ENCODE measurements around the gene TRIM65. TPM values are rescaled to one million over a fixed set of nuclear protein-coding genes. Genes with fewer than 3 reads are reported as not detected.
"Not testable (repeated sequence)": the region's sequence is repeated elsewhere in the genome, so short reads cannot be mapped to it uniquely, and the experiment has no call there.

TRIM65 gene
- total RNA-seq, 1 experiment from 2014 or later = 56.5 TPM

GRCh38 chr17:75872434-75873351 is 24.1 kb downstream of the TRIM65 start:
- peak; percentile 89 for DNase-seq (ENCODE audit: low read depth, low spot score)
- in situ Hi-C loops (cut with HindIII; ENCODE audit: low pct_unique_long_range_greater_than_20kb, low sequenced_read_pairs) = no loop called here

DNA sequence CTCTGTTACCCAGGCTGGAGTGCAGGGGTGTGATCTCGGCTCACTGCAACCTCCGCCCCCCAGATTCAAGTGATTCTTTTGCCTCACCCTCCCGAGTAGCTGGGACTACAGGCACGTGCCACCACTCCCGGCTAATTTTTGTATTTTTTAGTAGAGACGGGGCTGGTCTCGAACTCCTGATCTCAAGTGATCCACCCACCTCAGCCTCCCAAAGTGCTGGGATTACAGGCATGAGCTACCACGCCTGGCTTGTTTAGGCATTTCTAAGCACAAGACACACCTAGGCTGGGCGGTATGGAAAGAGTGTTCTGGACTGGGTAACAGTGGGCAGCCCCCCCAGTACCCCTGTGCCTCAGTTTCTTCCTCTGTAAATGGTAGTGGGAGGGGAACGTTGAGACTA is 26.5 kb downstream of the TRIM65 start:
- in situ Hi-C loops (cut with HindIII; ENCODE audit: low pct_unique_long_range_greater_than_20kb, low sequenced_read_pairs); DNase-seq (ENCODE audit: low read depth, low spot score): not testable (repeated sequence)

DNA sequence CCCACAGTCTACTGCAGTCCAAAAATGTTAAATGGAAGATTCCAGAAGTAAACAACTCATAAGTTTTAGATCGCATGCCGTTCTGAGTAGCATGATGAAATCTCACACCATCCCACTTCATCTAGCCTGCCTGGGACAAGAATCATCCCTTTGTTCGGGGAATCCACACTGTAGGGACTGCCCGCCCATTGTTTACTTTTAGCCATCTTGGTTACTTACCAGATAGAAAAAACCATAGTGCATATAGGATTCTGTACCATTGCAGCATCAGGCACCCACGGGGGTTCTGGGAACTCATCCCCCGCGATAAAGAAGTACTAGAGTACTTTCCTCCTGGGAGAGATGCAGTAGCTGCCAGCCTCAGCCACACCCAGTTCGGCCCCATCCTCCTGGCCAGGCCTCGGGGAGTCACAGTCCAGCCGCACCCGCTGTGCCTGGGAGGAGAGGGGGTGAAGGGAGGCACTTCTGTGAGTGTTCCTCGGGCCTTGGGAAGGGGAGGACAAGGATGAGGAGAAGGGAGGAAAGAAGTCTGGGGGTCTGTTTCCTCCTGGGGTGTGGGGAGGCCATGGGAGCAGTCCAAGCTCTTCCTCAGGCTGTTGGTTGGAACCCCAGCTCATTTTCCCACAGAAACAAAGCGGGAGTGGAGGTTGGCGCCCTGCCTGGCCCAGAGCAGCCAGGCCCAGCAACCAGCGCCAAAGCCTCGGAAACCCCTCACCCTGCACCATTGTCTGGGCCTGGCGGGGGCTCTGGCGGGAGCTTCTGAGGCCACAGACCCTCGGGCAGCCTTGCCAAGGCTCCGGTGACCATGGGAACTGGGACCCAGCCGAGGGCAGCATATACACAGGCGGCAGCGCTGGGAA is 27.2 kb downstream of the TRIM65 start:
- DNase-seq (ENCODE audit: low read depth, low spot score) = peak; percentile 91
- in situ Hi-C loops (cut with HindIII; ENCODE audit: low pct_unique_long_range_greater_than_20kb, low sequenced_read_pairs) = no loop called here

DNA sequence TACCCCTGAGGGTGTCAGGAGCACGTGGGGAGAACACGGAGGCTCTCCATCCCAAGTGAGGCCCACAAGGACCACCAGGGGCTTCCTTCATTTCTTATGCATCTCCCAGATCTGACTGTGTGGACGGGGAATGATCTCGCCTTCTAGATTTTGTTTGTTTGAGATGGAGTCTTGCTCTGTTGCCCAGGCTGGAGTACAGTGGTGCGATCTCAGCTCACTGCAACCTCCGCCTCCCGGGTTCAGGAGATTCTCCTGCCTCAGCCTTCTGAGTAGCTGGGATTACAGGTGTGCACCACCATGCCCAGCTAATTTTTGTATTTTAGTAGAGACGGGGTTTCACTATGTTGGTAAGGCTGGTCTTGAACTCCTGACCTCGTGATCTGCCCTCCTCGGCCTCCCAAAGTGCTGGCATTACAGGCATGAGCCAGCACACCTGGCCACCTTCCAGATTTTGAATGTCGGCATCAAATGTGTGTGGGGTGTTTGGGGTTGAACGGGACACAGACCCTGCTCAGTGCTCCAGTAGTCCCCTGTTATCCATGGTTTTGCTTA is 27.9 kb downstream of the TRIM65 start:
- in situ Hi-C loops (cut with HindIII; ENCODE audit: low pct_unique_long_range_greater_than_20kb, low sequenced_read_pairs) = not testable (repeated sequence)

GRCh38 chr17:75865404-75866188 is 31.2 kb downstream of the TRIM65 start:
- DNase-seq (ENCODE audit: low read depth, low spot score); in situ Hi-C loops (cut with HindIII; ENCODE audit: low pct_unique_long_range_greater_than_20kb, low sequenced_read_pairs): not testable (repeated sequence)

More for the DNA sequence above, 27.9 kb downstream of the TRIM65 start:
- DNase-seq (ENCODE audit: low read depth, low spot score) = not testable (repeated sequence)

- in situ Hi-C loops (cut with HindIII; ENCODE audit: low pct_unique_long_range_greater_than_20kb, low sequenced_read_pairs); DNase-seq (ENCODE audit: low read depth, low spot score): not testable (repeated sequence)
Observed at GRCh38 chr17:75864887-75865286, 31.9 kb downstream of the TRIM65 start.

DNA sequence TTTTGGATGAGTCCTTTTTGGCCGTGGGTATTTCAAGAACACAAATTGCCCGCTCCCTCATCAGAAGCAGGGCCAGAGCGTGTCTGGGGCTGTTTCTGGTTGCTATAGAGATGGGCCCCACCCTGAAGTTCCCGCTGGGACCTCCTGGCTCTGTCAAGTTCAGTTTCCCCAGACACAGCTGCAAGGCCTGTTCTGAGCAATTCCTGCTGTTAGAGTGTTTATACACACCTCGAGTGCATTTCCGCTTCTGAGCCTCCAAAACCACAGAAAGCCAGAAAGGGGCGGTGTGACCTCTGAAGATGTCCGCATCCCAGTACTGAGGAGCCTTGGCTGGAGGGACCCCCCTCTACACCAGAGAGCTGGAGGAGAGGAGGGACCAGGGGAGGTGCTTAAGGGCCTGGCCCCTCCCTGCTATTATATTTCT is 32.3 kb downstream of the TRIM65 start:
- in situ Hi-C loops (cut with HindIII; ENCODE audit: low pct_unique_long_range_greater_than_20kb, low sequenced_read_pairs) = no loop called here
- no peak for DNase-seq (ENCODE audit: low read depth, low spot score)

DNA sequence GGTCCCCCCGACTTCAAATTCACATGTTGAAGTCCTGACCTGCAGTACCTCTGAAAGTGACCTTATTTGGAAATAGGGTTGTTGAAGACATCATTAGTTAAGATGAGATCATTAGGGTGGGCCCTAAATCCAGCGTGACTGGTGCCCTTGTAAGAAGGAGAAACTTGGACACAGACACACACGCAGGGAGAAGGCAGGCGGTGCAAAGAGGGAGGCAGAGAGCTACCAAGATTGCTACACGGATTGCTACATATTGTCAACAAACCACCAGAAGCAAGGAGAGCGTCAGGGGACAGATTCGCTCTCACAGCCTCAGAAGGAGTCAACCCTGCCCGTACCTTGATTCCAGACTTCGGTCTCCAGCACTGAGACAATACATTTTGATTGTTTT is 34.8 kb downstream of the TRIM65 start:
- DNase-seq (ENCODE audit: low read depth, low spot score) = no peak
- in situ Hi-C loops (cut with HindIII; ENCODE audit: low pct_unique_long_range_greater_than_20kb, low sequenced_read_pairs) = no loop called here

DNA sequence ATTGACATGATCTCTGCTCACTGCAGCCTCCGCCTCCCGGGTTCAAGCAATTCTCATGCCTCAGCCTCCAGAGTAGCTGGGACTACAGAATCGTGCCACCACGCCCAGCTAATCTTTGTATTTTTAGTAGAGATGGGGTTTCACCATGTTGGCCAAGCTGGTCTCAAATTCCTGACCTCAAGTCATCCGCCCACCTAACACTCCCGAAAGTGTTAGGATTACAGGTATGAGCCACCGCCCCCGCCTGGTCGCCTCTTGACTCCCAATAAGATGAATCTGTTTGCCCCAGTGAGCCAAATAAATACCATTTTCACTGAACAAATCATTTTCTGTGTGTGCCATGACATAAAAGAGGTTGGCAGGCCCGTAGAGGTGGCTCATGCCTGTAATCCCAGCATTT is 37.4 kb downstream of the TRIM65 start:
- DNase-seq (ENCODE audit: low read depth, low spot score); in situ Hi-C loops (cut with HindIII; ENCODE audit: low pct_unique_long_range_greater_than_20kb, low sequenced_read_pairs): not testable (repeated sequence)

DNA sequence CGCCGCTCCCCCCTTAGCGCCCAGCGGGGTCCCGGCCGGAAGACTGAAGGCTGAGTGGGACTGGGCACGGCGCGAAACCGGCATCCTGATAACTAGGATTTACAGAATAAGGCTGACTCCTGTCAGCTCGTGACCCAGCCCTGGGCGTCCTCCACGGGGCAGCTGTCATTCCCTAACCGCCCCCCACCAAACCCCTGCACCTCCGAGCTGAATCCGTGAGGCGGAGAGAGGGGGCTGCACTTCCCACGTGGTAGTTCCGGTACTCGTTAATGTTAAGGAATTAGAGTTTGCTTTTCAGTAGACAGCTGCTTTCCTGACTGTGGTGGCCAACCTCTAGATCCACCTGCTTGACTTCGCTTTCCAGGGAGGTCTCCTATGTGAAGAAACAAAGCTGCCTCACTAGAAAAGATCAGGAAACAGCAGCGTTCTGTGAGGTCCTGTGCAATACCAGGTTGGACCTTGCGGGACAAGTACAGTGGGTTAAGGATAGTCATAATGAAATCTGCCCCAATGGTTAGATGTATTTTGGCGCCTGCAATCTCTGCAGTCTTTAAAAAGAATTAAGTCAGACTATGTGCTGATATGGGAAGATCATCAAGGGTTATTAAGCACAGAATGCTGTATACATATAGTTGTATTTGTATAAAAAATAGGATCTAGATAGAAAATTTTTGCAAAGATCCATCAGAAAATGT is 40.5 kb downstream of the TRIM65 start:
- DNase-seq (ENCODE audit: low read depth, low spot score) = peak; percentile 64
- in situ Hi-C loops (cut with HindIII; ENCODE audit: low pct_unique_long_range_greater_than_20kb, low sequenced_read_pairs) = no loop called here

- peak; percentile 100 for DNase-seq (ENCODE audit: low read depth, low spot score)
- in situ Hi-C loops (cut with HindIII; ENCODE audit: low pct_unique_long_range_greater_than_20kb, low sequenced_read_pairs) = no loop called here
Observed at GRCh38 chr17:75855310-75856061, 41.3 kb downstream of the TRIM65 start, which contains the start of gene WBP2. Gene WBP2, minus strand, starts transcription at chr17:75855335. Its CDS starts 38 bp downstream, at chr17:75855297.

- in situ Hi-C loops (cut with HindIII; ENCODE audit: low pct_unique_long_range_greater_than_20kb, low sequenced_read_pairs) = no loop called here
- DNase-seq (ENCODE audit: low read depth, low spot score) = no peak
Observed at GRCh38 chr17:75854881-75855309, 41.9 kb downstream of the TRIM65 start.

GRCh38 chr17:75854101-75854748 is 42.5 kb downstream of the TRIM65 start:
- in situ Hi-C loops (cut with HindIII; ENCODE audit: low pct_unique_long_range_greater_than_20kb, low sequenced_read_pairs) = no loop called here

GRCh38 chr17:75853433-75853832 is 43.3 kb downstream of the TRIM65 start:
- no peak for DNase-seq (ENCODE audit: low read depth, low spot score)
- in situ Hi-C loops (cut with HindIII; ENCODE audit: low pct_unique_long_range_greater_than_20kb, low sequenced_read_pairs) = no loop called here

More at GRCh38 chr17:75854101-75854748, 42.5 kb downstream of the TRIM65 start:
- peak; percentile 56 for DNase-seq (ENCODE audit: low read depth, low spot score)

DNA sequence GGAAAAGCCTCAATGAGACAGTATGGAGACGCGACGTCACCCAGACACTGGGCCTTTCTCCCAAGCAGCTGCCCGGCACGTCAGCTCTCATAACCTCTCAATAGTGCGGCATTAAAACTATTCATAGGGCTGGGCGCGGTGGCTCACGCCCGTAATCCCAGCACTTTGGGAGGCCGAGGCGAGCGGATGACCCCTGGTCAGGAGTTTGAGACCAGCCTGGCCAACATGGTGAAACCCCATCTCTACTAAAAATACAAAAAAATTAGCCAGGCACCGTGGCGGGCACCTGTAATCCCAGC is 45.1 kb downstream of the TRIM65 start:
- DNase-seq (ENCODE audit: low read depth, low spot score); in situ Hi-C loops (cut with HindIII; ENCODE audit: low pct_unique_long_range_greater_than_20kb, low sequenced_read_pairs): not testable (repeated sequence)
